Right lobe of liver (tissue), 6 donors: ENCODE measurements around the gene MED31. TPM values are rescaled to one million over a fixed set of nuclear protein-coding genes. Genes with fewer than 3 reads are reported as not detected.
"Not testable (repeated sequence)": the region's sequence is repeated elsewhere in the genome, so short reads cannot be mapped to it uniquely, and the experiment has no call there.

ENCODE experiments used
- ATAC-seq, 4 donors: fragments of 200-7000 bp; cut with Tn5 transposase; one replicate each; pipeline ENCODE4 v1.9.1; 2020; ENCODE audit warnings: mild to moderate bottlenecking in 4 of 4, moderate library complexity in 4 of 4
- DNase-seq, 3 donors: peaks; one replicate each; pipeline ENCODE4 v3.0.0-alpha.2; 2020
- H3K27ac ChIP-seq, 3 donors: fragments of 200-600 bp; one replicate each; pipeline ENCODE4 v1.8.0; 2022
- H3K27me3 ChIP-seq, 2 donors: fragments of 200-600 bp; one replicate each; pipeline ENCODE4 v1.8.0; 2022
- H3K36me3 ChIP-seq, 4 donors: fragments of 200-600 bp; sonication (generic) in 1 of 4; one replicate each; pipeline versions ENCODE4 v1.5.1 to v1.8.0; 2017 to 2022; ENCODE audit warnings: control low read depth in 1 of 4
- H3K4me1 ChIP-seq, 4 donors: fragments of 200-600 bp; sonication (generic) in 1 of 4; one replicate each; pipeline versions ENCODE4 v1.5.1 to v1.8.0; 2017 to 2022; ENCODE audit warnings: control low read depth in 1 of 4
- H3K4me3 ChIP-seq, 3 donors: fragments of 200-600 bp; one replicate each; pipeline ENCODE4 v1.8.0; 2022
- H3K9me3 ChIP-seq, 4 donors: fragments of 200-600 bp; sonication (generic) in 1 of 4; one replicate each; pipeline versions ENCODE4 v1.5.1 to v1.8.0; 2017 to 2022; ENCODE audit warnings: control low read depth in 1 of 4
- POLR2A ChIP-seq: fragments of 450-650 bp; IDR thresholded peaks from one replicate; pipeline ENCODE4 v1.6.1; 2017; ENCODE audit warnings: antibody characterized with exemption, mild to moderate bottlenecking
- WGBS: methylation state at CpG from one replicate; pipeline ENCODE4 v1.1.6; 2018; ENCODE audit warnings: low coverage, low lambda C conversion rate; ENCODE audit not compliant: insufficient coverage; ENCODE audit errors: missing lambda C conversion rate; 5-methylcytosine and 5-hydroxymethylcytosine counted together
- intact Hi-C, 2 donors: fragments of 100-400 bp; cut with DNase I; formaldehyde crosslinking; loops; one replicate each; pipeline versions ENCODE4 v1.11.2 to v1.14.1; 2022
- total RNA-seq, 6 experiments: library from RNA; depleted of rRNA in 2 of 6; stranded (reverse); fragments of >200 nt in 2 of 6; fragmentation: NEBNext Ultra II Directional in 3 of 6; extraction: Animal tissue kit (Norgen Biotek cat#: 25700) in 3 of 6; gene quantifications; one replicate each; pipeline versions ENCODE4 v1.1.0 to v1.2.4, GENCODE V29; 2016 to 2023
- TF ChIP-seq, protein P1 (sequence below), 4 donors: fragments of 200-600 bp in 3 of 4; fragments of 450-650 bp in 1 of 4; IDR thresholded peaks; one replicate each; pipeline versions ENCODE4 v1.5.1 to v1.8.0; 2016 to 2022; ENCODE audit warnings: antibody characterized with exemption in 4 of 4, mild to moderate bottlenecking in 2 of 4
- donor health status: DM: no; HTN: yes; CAD: no.
- donor health status: DM: no; HTN: no; CAD: no.
- donor health status: DM: no; HTN: no; CAD: no.
- donor health status: DM: no; HTN: yes; CAD: no.
- donor health status: DM: no; HTN: yes; CAD: no.

Gene MED31
- total RNA-seq, 6 experiments from 2014 or later: 3.5 to 10.7 (median 7.4) TPM

DNA sequence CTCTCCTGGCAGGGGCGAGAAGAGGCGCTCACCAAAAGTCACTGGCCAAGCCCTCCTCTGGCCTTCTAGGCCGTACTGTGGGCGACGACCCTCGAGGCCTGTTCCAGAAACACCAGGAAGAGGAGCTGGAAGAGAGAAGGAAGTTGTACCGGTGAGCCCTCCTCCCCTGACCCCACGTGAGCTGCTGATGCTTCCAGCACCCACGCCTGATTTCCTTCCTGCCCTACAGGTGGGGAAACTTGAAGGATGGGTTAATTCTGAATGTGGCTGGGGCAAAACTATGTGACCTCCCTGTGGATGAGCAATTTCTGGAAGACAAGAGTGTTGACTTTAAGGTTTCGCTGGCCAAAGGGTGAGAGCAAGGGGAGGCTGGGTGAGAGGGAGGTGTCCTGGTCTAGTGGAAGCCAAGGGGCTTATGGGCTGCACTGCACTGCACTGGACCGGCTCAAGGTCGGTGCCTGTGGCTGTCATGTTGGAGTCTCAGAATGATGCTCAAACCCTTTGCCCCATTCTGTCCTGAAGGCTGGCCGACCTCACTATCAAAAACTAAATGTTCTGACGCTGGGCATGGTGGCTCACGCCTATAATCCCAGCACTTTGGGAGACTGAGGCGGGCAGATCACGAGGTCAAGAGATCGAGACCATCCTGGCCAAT is 6.4 kb upstream of the MED31 start:
- no peak for DNase-seq
- WGBS: 80% methylated on average over 10 of the region's 18 CpGs
- no peak overlapping the region for H3K27ac ChIP-seq
- no peak overlapping the region for H3K4me3 ChIP-seq
- intact Hi-C loops: no loop called here
- no peaks in the 10 kb centered on the region for H3K36me3 ChIP-seq
- ATAC-seq: no peak
- no peak for TF ChIP-seq POLR2A
- TF ChIP-seq, protein P1, sequence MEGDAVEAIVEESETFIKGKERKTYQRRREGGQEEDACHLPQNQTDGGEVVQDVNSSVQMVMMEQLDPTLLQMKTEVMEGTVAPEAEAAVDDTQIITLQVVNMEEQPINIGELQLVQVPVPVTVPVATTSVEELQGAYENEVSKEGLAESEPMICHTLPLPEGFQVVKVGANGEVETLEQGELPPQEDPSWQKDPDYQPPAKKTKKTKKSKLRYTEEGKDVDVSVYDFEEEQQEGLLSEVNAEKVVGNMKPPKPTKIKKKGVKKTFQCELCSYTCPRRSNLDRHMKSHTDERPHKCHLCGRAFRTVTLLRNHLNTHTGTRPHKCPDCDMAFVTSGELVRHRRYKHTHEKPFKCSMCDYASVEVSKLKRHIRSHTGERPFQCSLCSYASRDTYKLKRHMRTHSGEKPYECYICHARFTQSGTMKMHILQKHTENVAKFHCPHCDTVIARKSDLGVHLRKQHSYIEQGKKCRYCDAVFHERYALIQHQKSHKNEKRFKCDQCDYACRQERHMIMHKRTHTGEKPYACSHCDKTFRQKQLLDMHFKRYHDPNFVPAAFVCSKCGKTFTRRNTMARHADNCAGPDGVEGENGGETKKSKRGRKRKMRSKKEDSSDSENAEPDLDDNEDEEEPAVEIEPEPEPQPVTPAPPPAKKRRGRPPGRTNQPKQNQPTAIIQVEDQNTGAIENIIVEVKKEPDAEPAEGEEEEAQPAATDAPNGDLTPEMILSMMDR (IDR thresholded peaks at IDR 0.05): no peak
- H3K9me3 ChIP-seq: no peaks in the 10 kb centered on the region
- peaks cover 0 to 10% (median 4%) of the 10 kb centered on the region in 4 donors for H3K4me1 ChIP-seq
- no peaks in the 10 kb centered on the region for H3K27me3 ChIP-seq

GRCh38 chr17:6656797-6657632 is 5.6 kb upstream of the MED31 start:
- H3K4me3 ChIP-seq, H3K9me3 ChIP-seq, H3K27ac ChIP-seq, H3K27me3 ChIP-seq, intact Hi-C loops, H3K36me3 ChIP-seq, DNase-seq: not testable (repeated sequence)
- WGBS: 30% methylated on average over 26 of the region's 55 CpGs
- H3K4me1 ChIP-seq: peaks cover 0 to 12% (median 5%) of the 10 kb centered on the region in 4 donors
- ATAC-seq: peak; percentile 6 to 8 (median 6)

- not testable (repeated sequence) for H3K4me3 ChIP-seq
Observed at GRCh38 chr17:6655732-6656361, 4.4 kb upstream of the MED31 start.

GRCh38 chr17:6654841-6655731 is 3.7 kb upstream of the MED31 start:
- intact Hi-C loops: no loop called here
- Histone ChIP-seq H3K36me3 (peaks cover 0 to under 1% (median 0%) of the 10 kb centered on the region in 4 donors), H3K4me1 (peaks cover 0 to 18% (median 8%) of the 10 kb centered on the region in 4 donors), H3K9me3 (no peaks in the 10 kb centered on the region), H3K27ac (no peak overlapping the region), H3K27me3 (no peaks in the 10 kb centered on the region), H3K4me3 (peak overlapping the region in 1 of 3 donors; percentile 9)
- DNase-seq (peak in 1 of 3 donors; percentile 63), ATAC-seq (no peak)
- 45% methylated on average over 18 of the region's 46 CpGs for WGBS
- TF ChIP-seq POLR2A: no peak
- TF ChIP-seq, protein P1 (IDR thresholded peaks at IDR 0.05): peak in 1 of 4 donors; percentile 24

More at GRCh38 chr17:6655732-6656361, 4.4 kb upstream of the MED31 start:
- intact Hi-C loops, DNase-seq, H3K27ac ChIP-seq, H3K27me3 ChIP-seq, ATAC-seq, H3K9me3 ChIP-seq, H3K36me3 ChIP-seq: not testable (repeated sequence)
- 18% methylated on average over 22 of the region's 41 CpGs for WGBS
- H3K4me1 ChIP-seq: peaks cover 0 to 12% (median 5%) of the 10 kb centered on the region in 4 donors
